Heart right ventricle (tissue), 16 donors: ENCODE results near the gene TGFBR2. TPM values are rescaled to one million over a fixed set of nuclear protein-coding genes. Genes with fewer than 3 reads are reported as not detected.

Experiments used
- ATAC-seq, 8 donors: fragments of 200-7000 bp; cut with Tn5 transposase; one replicate each; pipeline ENCODE4 v1.9.1; 2020; ENCODE audit warnings: mild to moderate bottlenecking in 8 of 8, moderate library complexity in 8 of 8, moderate number of reproducible peaks in 1 of 8
- DNase-seq, 2 donors: peaks; one replicate each; pipeline ENCODE4 v3.0.0-alpha.2; 2020
- H3K27ac ChIP-seq, 10 donors: fragments of 200-600 bp; sonication (generic) in 2 of 10; one replicate each; pipeline versions ENCODE4 v1.5.0 to v1.8.0; 2020 to 2022; ENCODE audit warnings: mild to moderate bottlenecking in 3 of 10
- H3K27me3 ChIP-seq, 7 donors: fragments of 200-600 bp; one replicate each; pipeline ENCODE4 v1.8.0; 2021 to 2022; ENCODE audit warnings: mild to moderate bottlenecking in 2 of 7
- H3K36me3 ChIP-seq, 9 donors: fragments of 200-600 bp; sonication (generic) in 1 of 9; one replicate each; pipeline versions ENCODE4 v1.5.0 to v1.8.0; 2020 to 2022; ENCODE audit warnings: mild to moderate bottlenecking in 2 of 9
- H3K4me1 ChIP-seq, 9 donors: fragments of 200-600 bp; sonication (generic) in 1 of 9; one replicate each; pipeline versions ENCODE4 v1.5.0 to v1.8.0; 2020 to 2022; ENCODE audit warnings: mild to moderate bottlenecking in 4 of 9
- H3K4me3 ChIP-seq, 10 donors: fragments of 200-600 bp; sonication (generic) in 2 of 10; one replicate each; pipeline versions ENCODE4 v1.5.0 to v1.8.0; 2020 to 2022; ENCODE audit warnings: mild to moderate bottlenecking in 7 of 10, moderate library complexity in 2 of 10
- H3K9me3 ChIP-seq, 11 donors: fragments of 200-600 bp in 10 of 11; sonication (generic) in 2 of 11; one replicate each; pipeline versions ENCODE4 v1.5.0 to v1.8.0; 2013 to 2022; ENCODE audit warnings: mild to moderate bottlenecking in 2 of 11, control low read depth in 1 of 11, moderate library complexity in 1 of 11
- CTCF ChIP-seq, 9 donors: fragments of 200-600 bp; sonication (generic) in 2 of 9; IDR thresholded peaks; one replicate each; pipeline versions ENCODE4 v1.5.0 to v1.8.0; 2021 to 2022; ENCODE audit warnings: antibody characterized with exemption in 9 of 9, mild to moderate bottlenecking in 5 of 9, moderate library complexity in 1 of 9
- WGBS, 2 donors: extraction: QIAGEN DNeasy Blood & Tissue Kit; methylation state at CpG; one replicate each; pipeline ENCODE4 v1.1.7; 2013; ENCODE audit warnings: inconsistent platforms in 1 of 2; 5-methylcytosine and 5-hydroxymethylcytosine counted together
- intact Hi-C, 10 donors: fragments of 100-400 bp; cut with DNase I; formaldehyde crosslinking; loops; one replicate each; pipeline versions ENCODE4 v1.11.1 to v1.14.2; 2022
- polyA plus RNA-seq, 2 donors: library from polyadenylated mRNA; stranded (reverse); fragments of 200-250 nt; gene quantifications; one replicate each; pipeline ENCODE4 v1.2.3, GENCODE V29; 2013
- total RNA-seq, 10 donors: library from RNA; stranded (reverse); fragmentation: NEBNext Ultra II Directional in 3 of 10; extraction: Animal tissue kit (Norgen Biotek cat#: 25700) in 3 of 10; gene quantifications; one replicate each; pipeline versions ENCODE4 v1.2.1 to v1.2.4, GENCODE V29; 2021 to 2023
- donor health status: Arrhythmogenic right ventricular cardiomyopathy.
- donor health status: ischemic (EF 13 %, LVEDD 7.1; RV severe dilation, severe dysfunction).
- donor health status: healthy with polysubstance abuse.
- donor health status: DM: no; HTN: yes; CAD: no.
- donor health status: DM: no; HTN: no; CAD: no.
- donor health status: ischemic (EF 25% LVEDD 6.9; RV normal size, moderate dysfunction).
- donor health status: ischemic (EF 25% LVEDD 5.7; RV mildly dilated, moderate dysfunction).
- donor health status: healthy.
- donor health status: DM: yes; HTN: yes; CAD: no.
- donor health status: Ischemic cardiomyopathy.
- donor health status: ischemic (EF 35%, LVEDD 5.7; RV mildly dilated, moderate dysfunction).
- donor health status: nonischemic (EF 11% LVEDD 7.7; RV severe dilation, severe dysfunction).
- donor health status: DM: yes; HTN: yes; CAD: no.
- donor health status: PGD.
- donor health status: ischemic (EF 29% LVEDD 5.4; RV normal size, mild dysfunction).
- donor health status: nonischemic (EF 23%, LVEDD 6.1; RV moderate dilation, normal function).

Gene TGFBR2
- total and polyA plus RNA-seq, 12 donors, result 14.6 to 197 (median 82.8) TPM

GRCh38 chr3:30738605-30739004 lies 132.2 kb downstream of the TGFBR2 start:
- DNase-seq (no peak), ATAC-seq (no peak)
- Histone ChIP-seq H3K27me3 (no peaks in the 10 kb centered on the region), H3K36me3 (no peaks in the 10 kb centered on the region), H3K27ac (no peak overlapping the region), H3K4me1 (peaks cover 0 to 8% (median 0%) of the 10 kb centered on the region in 9 donors), H3K4me3 (no peak overlapping the region), H3K9me3 (no peaks in the 10 kb centered on the region)
- TF ChIP-seq CTCF (IDR thresholded peaks at IDR 0.05), result no peak
- 98 to 99% methylated on average over 3 of the region's 3 CpGs for WGBS, 2 donors
- intact Hi-C loops, result no loop called here

- no peak overlapping the region for H3K27ac ChIP-seq
- H3K27me3 ChIP-seq, result no peaks in the 10 kb centered on the region
- intact Hi-C loops, result loop anchor here in 3 of 10 donors (10.0 kb wide), 3 partner anchors 547 to 727 kb away; no protein-coding TSS in a partner anchor
- TF ChIP-seq CTCF (IDR thresholded peaks at IDR 0.05), result no peak
- no peaks in the 10 kb centered on the region for H3K36me3 ChIP-seq
- no peak for ATAC-seq
- no peak overlapping the region for H3K4me3 ChIP-seq
- 36 to 69% methylated on average over 2 of the region's 2 CpGs for WGBS, 2 donors
- H3K4me1 ChIP-seq, result peaks cover 0 to 8% (median 0%) of the 10 kb centered on the region in 9 donors
- no peaks in the 10 kb centered on the region for H3K9me3 ChIP-seq
- no peak for DNase-seq
Observed at GRCh38 chr3:30741889-30742288, 135.5 kb downstream of the TGFBR2 start.

GRCh38 chr3:30742796-30743619 lies 136.6 kb downstream of the TGFBR2 start:
- WGBS, 2 donors, result 98% methylated on average over 4 of the region's 4 CpGs
- no peak for DNase-seq
- no peak for ATAC-seq
- Histone ChIP-seq H3K9me3 (no peaks in the 10 kb centered on the region), H3K4me3 (no peak overlapping the region), H3K27ac (no peak overlapping the region), H3K36me3 (no peaks in the 10 kb centered on the region), H3K27me3 (no peaks in the 10 kb centered on the region), H3K4me1 (peaks cover 0 to 16% (median 0%) of the 10 kb centered on the region in 9 donors)
- intact Hi-C loops, result loop anchor here in 3 of 10 donors (10.0 kb wide), 3 partner anchors 548 to 728 kb away; no protein-coding TSS in a partner anchor
- TF ChIP-seq CTCF (IDR thresholded peaks at IDR 0.05), result no peak
